GM18951 (cell line): Measurements from ENCODE around the gene CDC20B.
"Not testable (repeated sequence)": the region's sequence is repeated elsewhere in the genome, so short reads cannot be mapped to it uniquely, and the experiment has no call there.

Experiments
- POLR2A ChIP-seq: IDR thresholded peaks from 4 replicates; pipeline ENCODE4 v1.6.1; 2011; ENCODE audit warnings: mild to moderate bottlenecking; ENCODE audit not compliant: insufficient read length, insufficient read depth; ENCODE audit errors: extremely low read depth
- in situ Hi-C: fragments of 300-500 bp; cut with MboI; formaldehyde crosslinking; loops from one replicate; pipeline ENCODE4 v1.12.0; 2022; ENCODE audit warnings: low sequenced_read_pairs, mixed read lengths, inconsistent platforms; ENCODE audit not compliant: unreplicated experiment

Gene CDC20B

DNA sequence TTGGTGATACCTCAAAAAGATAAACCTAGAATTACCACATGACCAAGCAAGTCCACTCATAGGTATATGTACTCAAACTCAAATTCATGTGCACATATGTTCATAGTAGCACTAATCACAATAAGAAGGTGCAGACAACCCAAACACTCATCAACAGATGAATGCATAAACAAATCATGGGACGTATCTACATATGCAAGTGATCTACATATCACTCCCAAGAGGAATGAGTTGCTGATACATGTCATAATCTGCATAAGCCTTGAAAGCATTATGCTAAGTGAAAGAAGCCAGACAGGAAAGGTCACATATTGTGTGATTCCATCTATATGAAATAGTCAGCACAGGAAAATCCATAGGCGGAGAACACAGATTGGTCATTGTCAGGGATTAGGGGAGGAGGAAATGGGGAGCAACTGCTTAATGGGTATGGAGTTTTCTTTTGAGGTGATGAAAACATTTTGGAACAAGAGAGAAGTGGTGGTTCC, 23.6 kb downstream of the CDC20B start:
- in situ Hi-C loops = loop anchor here (25.0 kb wide), 1 partner anchor 212 kb away; no protein-coding TSS in a partner anchor
- no peak for TF ChIP-seq POLR2A

DNA sequence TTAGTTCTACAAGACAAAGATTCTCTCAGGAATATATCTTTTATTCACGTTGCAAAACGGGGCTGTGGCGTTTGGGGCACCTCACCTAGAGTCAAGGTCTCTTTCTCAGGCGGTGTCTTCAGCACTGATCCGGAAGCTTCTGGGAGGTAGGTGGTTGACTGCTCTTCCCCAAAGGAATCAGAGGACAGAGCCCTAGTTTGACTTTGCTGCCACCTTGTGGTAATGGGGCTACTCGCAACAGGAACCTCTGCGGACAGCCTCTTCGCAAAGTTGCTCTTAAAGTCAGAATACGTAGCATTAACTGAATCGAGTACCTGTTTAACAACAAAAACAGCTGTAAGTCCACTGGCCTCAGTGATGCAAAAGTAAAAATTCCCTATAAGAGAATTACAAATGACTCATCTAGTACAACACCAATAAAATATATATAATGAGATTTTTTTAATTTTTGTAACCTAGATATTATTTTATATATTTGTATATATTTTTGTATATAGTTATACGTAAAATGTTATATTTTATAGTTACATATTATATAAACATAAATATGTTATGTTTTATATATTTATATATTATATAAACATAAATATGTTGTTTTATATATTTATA, 26.3 kb downstream of the CDC20B start:
- in situ Hi-C loops = loop anchor here (25.0 kb wide), 1 partner anchor 209 kb away; no protein-coding TSS in a partner anchor

DNA sequence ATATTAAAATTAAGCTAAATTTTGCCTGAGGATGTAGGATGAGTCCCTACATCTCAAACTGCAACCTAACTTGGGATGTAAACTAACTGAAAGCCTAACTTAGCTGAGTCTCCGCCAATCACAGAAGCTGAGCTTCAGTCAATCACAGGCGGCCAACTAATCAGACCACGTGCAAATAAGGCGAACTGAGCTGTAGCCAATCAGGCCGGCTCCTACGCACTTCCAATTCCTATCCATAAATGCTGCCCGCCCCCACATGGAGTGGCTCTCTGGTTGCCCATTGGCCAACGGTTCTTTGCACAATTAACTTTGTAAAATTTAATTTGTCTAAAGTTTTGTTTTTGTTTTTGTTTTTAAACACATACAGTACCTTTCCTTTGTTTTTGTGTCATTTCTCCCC, 26.9 kb downstream of the CDC20B start:
- in situ Hi-C loops = loop anchor here (25.0 kb wide), 1 partner anchor 209 kb away; no protein-coding TSS in a partner anchor
- TF ChIP-seq POLR2A = no peak

More for the DNA sequence above, 26.3 kb downstream of the CDC20B start:
- no peak for TF ChIP-seq POLR2A

DNA sequence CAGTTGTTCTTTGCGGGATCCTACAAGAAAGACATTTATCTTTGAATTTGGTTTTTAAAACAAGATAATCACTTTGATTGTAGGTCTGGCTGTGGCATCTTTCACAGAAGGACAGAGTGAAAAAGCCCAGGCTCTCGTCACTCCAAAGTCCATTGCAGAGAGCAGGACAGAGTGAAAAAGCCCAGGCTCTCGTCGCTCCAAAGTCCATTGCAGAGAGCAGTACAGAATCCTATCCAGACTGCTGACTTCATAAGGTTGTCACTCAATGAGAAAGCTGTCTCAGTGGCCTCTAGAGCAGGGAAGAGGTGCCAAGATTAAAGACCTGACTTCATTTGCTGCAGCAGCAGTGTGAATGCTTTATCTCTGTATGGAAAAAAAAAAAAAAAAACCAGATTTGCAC, 29.4 kb downstream of the CDC20B start:
- TF ChIP-seq POLR2A = no peak
- in situ Hi-C loops = loop anchor here (25.0 kb wide), 1 partner anchor 206 kb away; no protein-coding TSS in a partner anchor

DNA sequence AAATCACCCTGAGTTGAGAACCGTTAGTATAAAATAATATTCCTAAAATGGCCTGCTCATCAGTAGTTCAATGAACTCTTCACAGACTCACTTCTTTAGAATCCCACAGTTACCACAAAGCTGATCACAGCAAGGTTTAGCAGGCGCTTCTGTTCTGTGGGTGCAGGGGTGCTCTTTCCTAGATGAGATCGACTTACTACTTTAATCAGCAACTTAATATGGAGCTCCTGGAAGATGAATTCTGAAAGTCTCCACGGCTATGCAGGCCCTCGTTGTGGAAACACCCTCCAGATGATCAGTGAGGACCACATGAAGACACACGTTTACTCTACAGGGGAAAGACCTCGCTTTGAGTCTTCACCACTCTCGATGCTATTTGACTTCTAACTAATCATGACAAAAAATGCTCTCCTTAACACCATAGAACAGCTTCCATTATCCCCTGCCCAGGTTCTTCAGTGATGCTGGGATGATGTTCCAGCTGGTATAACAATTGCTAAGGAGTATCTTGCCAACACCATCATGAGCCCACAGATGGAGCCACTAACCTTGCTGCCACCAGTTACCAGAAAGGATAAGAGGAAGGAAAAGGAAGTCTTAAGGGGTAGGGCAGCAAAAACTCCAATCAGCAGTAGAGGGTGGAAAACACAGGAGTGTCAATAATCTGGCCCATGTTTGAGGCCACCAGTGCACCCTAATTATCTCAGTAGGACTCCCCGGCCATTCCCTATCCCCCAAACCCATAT, 30.9 kb downstream of the CDC20B start:
- no peak for TF ChIP-seq POLR2A
- in situ Hi-C loops = loop anchor here (25.0 kb wide), 1 partner anchor 205 kb away; no protein-coding TSS in a partner anchor

DNA sequence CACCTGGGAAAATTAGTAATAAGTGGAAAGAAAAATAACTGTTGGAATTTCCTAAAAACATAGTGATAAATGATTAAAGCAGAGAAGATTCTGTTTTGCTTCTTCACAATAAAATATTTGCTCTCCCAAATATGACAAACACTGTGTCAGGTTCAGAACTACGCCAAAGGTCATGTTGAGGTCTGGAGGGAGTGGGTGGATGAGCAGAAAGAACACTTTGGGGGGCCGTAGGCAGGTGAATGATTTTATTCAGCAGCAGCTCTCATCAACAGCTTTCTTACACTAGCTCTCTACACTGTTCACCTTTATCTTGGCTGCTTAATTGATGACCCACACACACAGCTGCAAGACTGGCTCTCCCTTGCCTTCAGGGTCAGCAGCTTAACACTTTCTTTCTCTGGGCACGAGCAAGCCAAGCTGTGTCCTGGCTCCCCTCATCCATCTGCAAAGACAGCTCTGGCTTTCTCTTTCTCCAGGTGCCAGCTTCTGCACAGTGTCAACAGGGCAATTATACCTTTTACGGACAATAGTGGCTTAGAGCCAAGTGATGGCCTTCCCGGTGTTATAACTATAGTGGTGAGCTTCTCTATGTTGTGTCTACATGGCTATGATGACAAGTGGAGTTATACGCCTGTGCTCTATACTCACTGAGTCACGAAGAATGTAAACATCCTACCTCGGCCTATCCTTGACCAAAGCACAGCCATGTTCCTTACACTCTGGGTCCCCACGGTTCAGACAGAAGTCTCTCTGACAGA, 31.9 kb downstream of the CDC20B start:
- TF ChIP-seq POLR2A = no peak
- in situ Hi-C loops = loop anchor here (25.0 kb wide), 1 partner anchor 204 kb away; no protein-coding TSS in a partner anchor

DNA sequence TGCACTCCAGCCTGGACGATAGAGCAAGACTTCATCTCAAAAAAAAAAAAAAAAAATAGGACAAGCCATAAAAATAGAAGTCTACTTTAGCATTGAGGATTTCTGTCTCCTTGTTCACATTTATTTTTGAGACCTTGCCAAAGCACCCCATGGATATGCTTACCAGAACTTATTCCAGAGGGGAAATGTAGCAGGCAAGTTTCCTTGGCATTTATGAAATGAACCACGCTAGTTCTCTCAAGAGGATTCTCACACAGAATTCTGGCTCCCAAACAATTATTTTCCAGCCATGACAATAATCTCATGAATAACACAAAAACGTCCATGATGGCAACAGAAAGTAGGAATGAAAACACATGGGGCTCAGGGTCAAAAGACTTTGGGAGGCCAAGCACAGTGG, 36.5 kb downstream of the CDC20B start:
- TF ChIP-seq POLR2A = no peak

DNA sequence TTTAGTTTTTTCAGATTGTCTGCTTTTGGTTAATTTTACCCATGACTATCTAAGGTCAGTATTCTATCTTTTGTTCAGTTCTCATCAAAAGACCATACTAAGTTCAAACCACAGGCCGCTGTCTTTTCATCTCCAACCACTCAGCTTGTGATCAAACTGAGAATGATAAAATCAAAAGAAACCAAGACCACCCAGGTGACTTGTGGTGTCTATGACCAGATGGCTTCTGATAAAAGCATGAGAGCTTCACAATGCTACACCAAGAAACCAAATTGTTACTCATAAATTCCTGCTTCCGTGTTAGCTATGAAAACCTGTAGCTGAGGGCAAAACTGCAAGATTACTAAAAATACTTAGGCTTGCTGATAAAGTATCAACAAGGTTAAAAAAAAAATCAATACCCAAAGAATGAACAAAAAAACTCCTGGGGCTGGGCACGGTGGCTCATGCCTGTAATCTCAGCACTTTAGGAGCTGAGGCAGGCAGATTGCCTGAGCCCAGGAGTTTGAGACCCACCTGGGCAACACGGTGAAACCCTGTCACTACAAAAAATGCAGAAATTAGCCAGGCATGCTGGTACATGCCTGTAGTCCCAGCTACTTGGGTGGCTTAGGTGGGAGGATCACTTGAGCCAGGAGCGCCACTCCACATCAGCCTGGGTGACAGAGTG, 38.8 kb downstream of the CDC20B start:
- no peak for TF ChIP-seq POLR2A
- in situ Hi-C loops = loop anchor here (25.0 kb wide), 1 partner anchor 197 kb away; no protein-coding TSS in a partner anchor

More for the DNA sequence above, 36.5 kb downstream of the CDC20B start:
- in situ Hi-C loops = loop anchor here (25.0 kb wide), 1 partner anchor 199 kb away; no protein-coding TSS in a partner anchor

DNA sequence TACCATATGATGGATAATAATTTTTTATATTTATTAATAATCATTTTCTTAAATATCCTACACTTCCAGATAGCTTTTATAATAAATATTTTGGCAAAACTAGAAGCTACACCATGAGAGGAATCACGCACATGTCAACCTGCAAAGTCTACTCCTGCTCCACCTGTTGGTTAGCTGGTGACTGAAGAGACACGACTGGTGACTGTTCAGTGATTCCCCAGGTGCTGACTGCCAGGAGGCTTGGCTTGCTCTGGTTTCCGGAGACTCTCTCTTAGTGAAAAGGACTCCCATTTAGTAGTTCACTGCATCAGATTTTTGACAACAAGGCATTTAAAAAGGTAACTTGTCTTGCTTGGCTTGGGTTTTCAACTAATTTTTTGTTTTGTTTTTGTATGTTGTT, 49.6 kb downstream of the CDC20B start:
- in situ Hi-C loops = no loop called here
- no peak for TF ChIP-seq POLR2A

DNA sequence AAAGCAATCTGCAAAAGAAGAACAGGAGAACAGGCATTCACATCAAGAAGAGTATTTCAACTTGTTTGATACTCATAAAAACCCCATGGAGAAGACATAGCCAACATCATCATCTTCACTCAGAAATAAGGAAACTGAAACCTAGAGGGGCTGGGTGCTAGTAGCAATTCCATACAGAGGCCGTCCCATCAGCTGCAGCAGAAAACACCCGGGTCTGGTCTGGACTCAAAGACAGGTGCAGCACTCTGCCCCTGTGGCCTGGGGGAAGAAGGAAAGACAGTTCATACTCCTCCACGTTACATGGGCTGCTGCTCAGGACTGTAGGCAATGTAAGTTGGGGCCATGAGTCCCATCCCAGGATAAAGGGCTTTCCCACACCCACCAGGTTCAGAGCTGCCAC, 58.9 kb downstream of the CDC20B start:
- no peak for TF ChIP-seq POLR2A
- in situ Hi-C loops = no loop called here

DNA sequence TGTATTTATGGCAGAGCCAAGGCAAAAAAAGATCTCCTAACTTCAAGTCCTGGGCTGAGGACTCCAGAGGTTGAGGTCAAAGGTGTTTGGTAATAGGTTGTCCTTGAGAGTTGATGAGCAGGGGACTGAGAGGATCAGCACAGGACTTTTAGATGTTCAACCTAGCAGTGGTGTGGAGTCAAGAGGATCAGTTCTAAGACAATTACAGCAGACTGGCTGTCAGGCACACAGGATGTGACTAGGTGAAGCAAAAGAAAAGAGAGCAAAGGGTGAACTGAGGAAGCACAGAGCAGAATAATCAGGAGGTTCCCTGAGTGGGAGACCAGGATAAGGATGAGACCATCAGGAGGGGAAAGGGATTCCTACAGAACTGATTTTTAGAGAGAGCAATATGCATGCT, 59.6 kb downstream of the CDC20B start:
- in situ Hi-C loops = no loop called here
- no peak for TF ChIP-seq POLR2A

DNA sequence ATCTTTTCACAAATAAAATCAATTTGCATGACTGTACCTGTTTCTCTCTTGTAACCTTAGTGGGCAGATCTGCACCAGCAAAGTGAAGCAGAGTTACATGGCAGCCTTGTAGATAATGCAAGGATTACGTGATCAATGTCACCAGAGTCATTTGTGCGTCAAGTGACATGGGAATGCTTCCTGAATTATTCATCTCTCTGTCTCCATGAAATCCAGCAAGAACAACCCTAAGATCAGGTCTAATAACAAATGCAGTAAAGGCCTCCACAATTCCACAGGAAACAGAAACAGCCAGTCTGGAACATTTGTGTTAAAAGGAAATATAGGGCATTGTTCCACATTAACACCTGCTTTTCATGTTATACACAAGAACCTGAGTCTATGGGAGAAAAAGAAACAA, 62.8 kb downstream of the CDC20B start:
- TF ChIP-seq POLR2A = no peak
- in situ Hi-C loops = no loop called here

DNA sequence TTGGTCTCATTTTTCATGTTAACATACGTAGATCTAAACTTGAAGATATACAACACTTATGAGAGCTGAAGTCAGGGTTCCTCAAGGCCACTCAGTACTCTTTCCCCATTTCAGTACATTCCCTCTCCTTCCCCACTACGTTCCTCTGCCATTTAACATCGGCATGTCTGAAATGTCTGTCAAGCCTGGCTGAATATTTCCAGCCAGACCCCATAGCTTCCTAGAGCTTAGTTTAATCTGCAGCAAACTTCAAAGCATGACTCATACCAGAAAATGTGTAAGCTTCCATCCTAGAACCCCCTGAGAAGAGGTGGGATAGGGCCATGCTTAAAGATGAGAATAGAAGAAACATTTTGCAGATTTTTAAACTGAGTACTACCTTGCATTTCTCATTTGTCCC, 64.3 kb downstream of the CDC20B start:
- no peak for TF ChIP-seq POLR2A
- in situ Hi-C loops = no loop called here

DNA sequence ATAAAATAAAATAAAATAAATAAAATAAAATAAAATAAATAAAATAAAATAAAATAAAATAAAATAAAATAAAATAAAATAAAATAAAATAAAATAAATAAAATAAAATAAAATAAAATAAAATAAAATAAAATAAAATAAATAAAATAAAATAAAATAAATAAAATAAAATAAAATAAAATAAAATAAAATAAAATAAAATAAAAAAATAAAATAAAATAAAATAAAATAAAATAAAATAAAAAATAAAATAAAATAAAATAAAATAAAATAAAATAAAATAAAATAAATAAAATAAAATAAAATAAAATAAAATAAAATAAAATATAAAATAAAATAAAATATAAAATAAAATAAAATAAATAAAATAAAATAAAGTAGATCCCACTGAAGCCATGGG, 67.0 kb downstream of the CDC20B start:
- in situ Hi-C loops = not testable (repeated sequence)
